ENCODE results near the gene TMEM169. TPM values are rescaled to one million over a fixed set of nuclear protein-coding genes. Genes with fewer than 3 reads are reported as not detected.
"Not testable (repeated sequence)": the region's sequence is repeated elsewhere in the genome, so short reads cannot be mapped to it uniquely, and the experiment has no call there.

Gene TMEM169
- total RNA-seq, 6 experiments from 2014 or later, result 0.09 to 0.25 (median 0.13) TPM; not detected in 3

- no peak for DNase-seq
- Mint-ChIP-seq H3K4me3 (no peak overlapping the region), H3K36me3 (ENCODE audit: low read depth) (no peaks in the 10 kb centered on the region)
These were observed 6.9 kb upstream of the TMEM169 start for GRCh38 chr2:216074794-216075193.

GRCh38 chr2:216075510-216076485 is 5.9 kb upstream of the TMEM169 start:
- DNase-seq, result no peak
- H3K27ac Mint-ChIP-seq, result no peak overlapping the region
- no peaks in the 10 kb centered on the region for H3K36me3 Mint-ChIP-seq (ENCODE audit: low read depth)
- no peak for TF ChIP-seq CTCF (IDR thresholded peaks at IDR 0.05)
- no peak overlapping the region for H3K4me3 Mint-ChIP-seq
- no peaks in the 10 kb centered on the region for H3K9me3 Mint-ChIP-seq
- peaks cover 19% of the 10 kb centered on the region for H3K4me1 Mint-ChIP-seq (ENCODE audit: low read depth)
- no peaks in the 10 kb centered on the region for H3K27me3 Mint-ChIP-seq (ENCODE audit: insufficient read depth)

More at GRCh38 chr2:216074794-216075193, 6.9 kb upstream of the TMEM169 start:
- Mint-ChIP-seq H3K27ac (no peak overlapping the region), H3K9me3 (no peaks in the 10 kb centered on the region), H3K27me3 (ENCODE audit: insufficient read depth) (no peaks in the 10 kb centered on the region), H3K4me1 (ENCODE audit: low read depth) (peaks cover 15% of the 10 kb centered on the region)
- TF ChIP-seq CTCF (IDR thresholded peaks at IDR 0.05), result no peak

- no peaks in the 10 kb centered on the region for H3K36me3 Mint-ChIP-seq (ENCODE audit: low read depth)
- DNase-seq, result no peak
- peaks cover 36% of the 10 kb centered on the region for H3K4me1 Mint-ChIP-seq (ENCODE audit: low read depth)
- H3K27me3 Mint-ChIP-seq (ENCODE audit: insufficient read depth), result peaks cover 12% of the 10 kb centered on the region
- no peak for TF ChIP-seq CTCF (IDR thresholded peaks at IDR 0.05)
- no peaks in the 10 kb centered on the region for H3K9me3 Mint-ChIP-seq
- no peak overlapping the region for H3K27ac Mint-ChIP-seq
- H3K4me3 Mint-ChIP-seq, result no peak overlapping the region
These were observed 2.9 kb upstream of the TMEM169 start for GRCh38 chr2:216078776-216079175.

GRCh38 chr2:216080048-216080447 is 1.7 kb upstream of the TMEM169 start:
- DNase-seq; H3K9me3 Mint-ChIP-seq; H3K27ac Mint-ChIP-seq; H3K36me3 Mint-ChIP-seq (ENCODE audit: low read depth); H3K4me3 Mint-ChIP-seq: not testable (repeated sequence)
- Mint-ChIP-seq H3K27me3 (ENCODE audit: insufficient read depth) (peaks cover 17% of the 10 kb centered on the region), H3K4me1 (ENCODE audit: low read depth) (peaks cover 32% of the 10 kb centered on the region)

GRCh38 chr2:216081012-216081411 is 707 bp upstream of the TMEM169 start:
- Mint-ChIP-seq H3K36me3 (ENCODE audit: low read depth) (no peaks in the 10 kb centered on the region), H3K9me3 (no peaks in the 10 kb centered on the region), H3K4me1 (ENCODE audit: low read depth) (peaks cover 32% of the 10 kb centered on the region), H3K27ac (peak overlapping the region; percentile 37; the same call in 1 of the 2 replicates), H3K4me3 (peak overlapping the region; percentile 96), H3K27me3 (ENCODE audit: insufficient read depth) (peaks cover 20% of the 10 kb centered on the region)
- no peak for DNase-seq
- TF ChIP-seq CTCF (IDR thresholded peaks at IDR 0.05), result no peak

GRCh38 chr2:216082117-216082711 is 495 bp downstream of the TMEM169 start:
- peaks cover 32% of the 10 kb centered on the region for H3K4me1 Mint-ChIP-seq (ENCODE audit: low read depth)
- peak overlapping the region; percentile 96 for H3K4me3 Mint-ChIP-seq
- H3K9me3 Mint-ChIP-seq, result no peaks in the 10 kb centered on the region
- H3K36me3 Mint-ChIP-seq (ENCODE audit: low read depth), result no peaks in the 10 kb centered on the region
- H3K27ac Mint-ChIP-seq, result no peak overlapping the region; the same call in 1 of the 2 replicates
- peaks cover 24% of the 10 kb centered on the region for H3K27me3 Mint-ChIP-seq (ENCODE audit: insufficient read depth)
- no peak for DNase-seq
- TF ChIP-seq CTCF (IDR thresholded peaks at IDR 0.05), result no peak

Data from HFFc6 (cell line).